Neutrophil (primary cell): ENCODE measurements around the gene ARFRP1.

Source experiments
- H3K27ac ChIP-seq: fragments of 200-600 bp; sonication (generic); 2 replicates; pipeline ENCODE4 v1.5.1; 2016; ENCODE audit warnings: mild to moderate bottlenecking, moderate library complexity
- H3K27me3 ChIP-seq: fragments of 200-600 bp; sonication (generic); 2 replicates; pipeline ENCODE4 v1.6.0; 2016; ENCODE audit warnings: mild to moderate bottlenecking
- H3K36me3 ChIP-seq: fragments of 200-600 bp; sonication (generic); 2 replicates; pipeline ENCODE4 v1.5.1; 2017
- H3K4me1 ChIP-seq, 2 experiments: fragments of 200-600 bp in 1 of 2; sonication (generic) in 1 of 2; 1 replicate in 1 of 2; 2 replicates in 1 of 2; pipeline versions ENCODE4 v1.5.1 to v1.6.1; 2013 to 2016; ENCODE audit warnings: low read depth in 1 of 2, low read length in 1 of 2, mild to moderate bottlenecking in 1 of 2, moderate library complexity in 1 of 2; ENCODE audit not compliant: control insufficient read depth in 1 of 2, insufficient read depth in 1 of 2
- H3K4me3 ChIP-seq, 2 experiments: fragments of 200-600 bp in 1 of 2; sonication (generic) in 1 of 2; 1 replicate in 1 of 2; 2 replicates in 1 of 2; pipeline ENCODE4 v1.5.1; 2013 to 2016; ENCODE audit warnings: low read depth in 1 of 2, low read length in 1 of 2, mild to moderate bottlenecking in 1 of 2, moderate library complexity in 1 of 2
- H3K9me3 ChIP-seq: fragments of 200-600 bp; sonication (generic); 2 replicates; pipeline ENCODE4 v1.5.1; 2016
- TF ChIP-seq, protein P1 (sequence below): fragments of 200-600 bp; sonication (generic); IDR thresholded peaks from 2 replicates; pipeline ENCODE4 v1.5.1; 2016; ENCODE audit warnings: antibody characterized with exemption

ARFRP1 gene

DNA sequence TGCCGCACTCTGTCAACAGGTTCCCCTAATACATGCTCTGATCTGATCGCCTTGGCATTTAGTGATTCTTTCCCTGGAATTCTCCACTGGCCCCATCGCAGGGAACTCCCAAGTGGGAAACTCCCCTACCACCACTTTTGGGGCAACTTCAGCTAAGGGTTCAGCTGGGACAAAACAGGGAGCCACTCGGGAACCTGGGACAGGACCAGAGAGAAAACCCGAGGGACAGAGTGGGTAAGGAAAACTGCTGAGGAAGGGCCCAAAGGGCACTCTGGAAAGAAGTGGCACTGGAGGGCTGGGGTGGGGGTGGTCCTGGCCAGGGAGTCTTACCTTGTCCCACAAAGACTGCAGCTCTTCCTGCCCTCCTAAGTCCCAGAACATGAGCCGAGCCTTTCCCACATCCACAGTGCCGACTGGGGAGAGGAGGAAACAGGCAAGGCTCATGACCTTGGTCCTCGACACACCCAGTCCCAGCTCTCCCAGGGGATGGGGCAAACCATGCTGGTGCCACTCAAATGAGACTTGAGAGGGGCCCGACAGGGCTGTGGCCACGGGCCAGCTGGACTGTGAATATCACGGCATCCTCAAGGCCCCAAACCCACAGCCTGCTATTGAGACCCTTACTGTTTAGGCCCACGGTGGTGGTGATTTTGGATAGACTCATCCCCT lies 1.6 kb downstream of the ARFRP1 start:
- no peaks in the 10 kb centered on the region for H3K9me3 ChIP-seq
- H3K27me3 ChIP-seq: no peaks in the 10 kb centered on the region
- no peak overlapping the region for H3K27ac ChIP-seq
- peaks cover 27 to 31% of the 10 kb centered on the region in 2 experiments for H3K4me1 ChIP-seq
- TF ChIP-seq, protein P1, sequence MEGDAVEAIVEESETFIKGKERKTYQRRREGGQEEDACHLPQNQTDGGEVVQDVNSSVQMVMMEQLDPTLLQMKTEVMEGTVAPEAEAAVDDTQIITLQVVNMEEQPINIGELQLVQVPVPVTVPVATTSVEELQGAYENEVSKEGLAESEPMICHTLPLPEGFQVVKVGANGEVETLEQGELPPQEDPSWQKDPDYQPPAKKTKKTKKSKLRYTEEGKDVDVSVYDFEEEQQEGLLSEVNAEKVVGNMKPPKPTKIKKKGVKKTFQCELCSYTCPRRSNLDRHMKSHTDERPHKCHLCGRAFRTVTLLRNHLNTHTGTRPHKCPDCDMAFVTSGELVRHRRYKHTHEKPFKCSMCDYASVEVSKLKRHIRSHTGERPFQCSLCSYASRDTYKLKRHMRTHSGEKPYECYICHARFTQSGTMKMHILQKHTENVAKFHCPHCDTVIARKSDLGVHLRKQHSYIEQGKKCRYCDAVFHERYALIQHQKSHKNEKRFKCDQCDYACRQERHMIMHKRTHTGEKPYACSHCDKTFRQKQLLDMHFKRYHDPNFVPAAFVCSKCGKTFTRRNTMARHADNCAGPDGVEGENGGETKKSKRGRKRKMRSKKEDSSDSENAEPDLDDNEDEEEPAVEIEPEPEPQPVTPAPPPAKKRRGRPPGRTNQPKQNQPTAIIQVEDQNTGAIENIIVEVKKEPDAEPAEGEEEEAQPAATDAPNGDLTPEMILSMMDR: no peak
- no peak overlapping the region for H3K4me3 ChIP-seq
- peaks cover 54% of the 10 kb centered on the region for H3K36me3 ChIP-seq

DNA sequence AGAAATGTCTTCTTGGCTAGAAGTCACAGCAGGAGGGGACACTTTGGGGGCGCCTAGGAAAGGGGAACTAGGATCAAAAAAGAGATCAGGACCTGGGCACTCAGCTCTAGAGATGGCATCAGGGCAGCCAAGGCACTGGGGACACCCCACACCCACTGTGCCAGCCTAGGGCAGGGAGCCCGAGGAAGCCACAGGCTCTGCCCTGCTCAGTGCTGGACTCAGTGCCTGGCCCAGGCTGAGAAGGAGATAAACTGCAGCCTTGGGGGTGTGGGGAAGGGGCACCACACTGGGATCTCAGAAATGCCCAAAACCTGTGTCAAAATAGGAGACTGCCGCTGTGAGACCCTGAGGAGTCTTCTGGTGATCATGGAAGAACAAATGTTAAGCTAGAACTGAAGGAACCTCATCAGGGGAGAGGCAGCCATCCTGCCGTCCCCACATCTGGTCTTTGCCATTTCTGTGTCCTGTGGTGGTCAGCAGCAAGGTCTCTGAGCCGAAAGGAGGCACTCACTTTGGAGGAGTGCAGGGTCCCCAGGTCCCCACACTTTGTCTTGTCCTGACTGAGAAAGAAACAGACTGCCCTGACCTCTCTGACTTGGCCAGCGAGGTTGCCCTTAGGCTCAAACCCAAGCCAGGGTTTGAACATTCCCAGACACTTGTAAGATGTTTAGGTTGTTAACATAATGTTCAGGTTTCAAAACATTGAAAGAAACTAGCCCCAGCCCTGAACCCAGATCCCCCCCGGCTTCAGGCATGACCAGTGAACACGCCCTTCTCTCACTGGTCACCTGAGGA lies 2.3 kb downstream of the ARFRP1 start:
- Histone ChIP-seq H3K9me3 (no peaks in the 10 kb centered on the region), H3K4me1 (peaks cover 27 to 31% of the 10 kb centered on the region in 2 experiments), H3K4me3 (no peak overlapping the region), H3K36me3 (peaks cover 58% of the 10 kb centered on the region), H3K27ac (no peak overlapping the region), H3K27me3 (no peaks in the 10 kb centered on the region)
- TF ChIP-seq, protein P1: no peak

DNA sequence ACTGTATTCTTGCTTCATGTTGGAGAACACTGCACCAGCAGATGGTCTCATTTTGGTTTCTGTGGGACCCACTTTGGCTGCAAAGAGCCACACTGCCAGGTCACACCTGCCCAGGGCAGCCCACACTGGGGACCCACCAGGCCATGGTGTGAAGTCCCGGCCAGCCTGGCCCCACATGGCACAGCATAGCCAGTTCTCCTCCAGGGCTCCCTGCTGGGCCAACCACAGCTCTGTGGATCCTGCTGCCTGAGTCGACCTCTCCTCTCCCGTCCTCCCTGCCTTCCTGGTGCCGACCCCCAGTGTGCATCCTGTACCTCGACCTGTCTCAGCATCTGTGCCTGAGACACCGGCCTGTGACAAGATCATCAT lies 3.0 kb downstream of the ARFRP1 start:
- Histone ChIP-seq H3K36me3 (peaks cover 60% of the 10 kb centered on the region), H3K27me3 (no peaks in the 10 kb centered on the region), H3K4me3 (no peak overlapping the region), H3K9me3 (no peaks in the 10 kb centered on the region), H3K4me1 (peaks cover 27 to 31% of the 10 kb centered on the region in 2 experiments), H3K27ac (no peak overlapping the region)
- TF ChIP-seq, protein P1: no peak

DNA sequence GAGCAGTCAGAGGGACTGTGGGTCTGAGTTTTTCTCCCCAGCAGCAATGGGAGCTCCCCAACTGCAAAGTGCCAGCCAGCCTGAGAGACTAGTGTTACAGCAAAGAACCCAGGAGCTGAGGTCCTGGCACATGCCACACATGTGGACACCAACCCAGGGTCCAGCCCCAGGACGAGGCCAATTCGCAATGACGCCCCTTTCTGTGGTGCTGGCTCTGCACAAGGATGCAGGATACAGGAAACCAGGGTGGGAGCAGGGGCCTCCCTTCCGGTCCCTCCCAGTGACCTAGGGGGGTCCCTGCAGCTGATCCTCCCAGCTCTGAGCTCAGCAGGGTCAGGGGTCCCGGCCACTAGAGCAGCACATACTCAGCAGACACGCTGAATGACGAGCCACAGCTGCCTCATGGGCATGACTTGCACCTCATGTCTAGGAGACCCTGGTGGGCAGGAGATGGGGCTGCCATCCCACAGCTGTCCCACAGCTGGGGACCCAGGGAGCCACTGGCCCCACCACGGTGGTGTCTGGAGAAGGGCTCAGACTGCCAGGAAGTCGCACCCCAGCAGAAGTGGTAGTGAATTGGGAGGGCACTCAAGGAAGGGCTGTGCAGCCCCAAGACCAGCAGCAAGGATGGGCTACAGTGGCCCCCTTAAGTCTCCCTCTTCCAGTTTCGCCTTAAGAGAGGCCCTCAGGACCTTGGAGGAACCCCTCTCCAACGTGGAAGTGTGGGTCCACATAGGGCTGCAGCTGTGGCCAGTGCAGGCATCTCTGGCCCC lies 3.6 kb downstream of the ARFRP1 start:
- TF ChIP-seq, protein P1: no peak
- peaks cover 62% of the 10 kb centered on the region for H3K36me3 ChIP-seq
- no peaks in the 10 kb centered on the region for H3K27me3 ChIP-seq
- H3K9me3 ChIP-seq: no peaks in the 10 kb centered on the region
- H3K4me1 ChIP-seq: peaks cover 23 to 25% of the 10 kb centered on the region in 2 experiments
- no peak overlapping the region for H3K27ac ChIP-seq
- no peak overlapping the region for H3K4me3 ChIP-seq

DNA sequence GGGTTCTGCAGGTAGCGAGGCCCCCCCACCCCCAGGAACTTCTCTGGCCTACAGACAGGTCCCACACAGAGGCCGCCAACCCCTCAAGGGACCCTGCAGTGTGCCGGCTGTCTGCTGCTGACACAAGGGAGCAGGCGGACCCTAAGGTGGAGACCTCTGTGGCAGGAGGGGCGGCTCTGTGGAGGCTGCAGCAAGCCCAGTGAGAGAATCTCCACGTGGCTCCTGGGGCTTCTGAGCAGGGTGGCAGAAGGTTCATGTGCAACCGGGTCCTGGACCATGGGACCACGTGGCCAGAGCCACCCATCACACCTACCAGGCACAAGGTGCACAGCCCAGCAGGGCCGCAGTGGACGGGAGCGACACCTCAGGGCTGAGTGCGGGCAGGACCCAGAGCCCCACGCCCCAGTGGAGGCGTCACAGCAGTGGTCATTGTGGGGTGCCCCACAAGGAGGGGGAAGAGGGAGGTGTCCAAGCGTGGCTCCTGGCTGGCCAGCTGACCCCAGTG lies 4.3 kb downstream of the ARFRP1 start:
- no peaks in the 10 kb centered on the region for H3K27me3 ChIP-seq
- H3K27ac ChIP-seq: no peak overlapping the region
- H3K4me3 ChIP-seq: no peak overlapping the region
- TF ChIP-seq, protein P1: no peak
- peaks cover 17 to 19% of the 10 kb centered on the region in 2 experiments for H3K4me1 ChIP-seq
- no peaks in the 10 kb centered on the region for H3K9me3 ChIP-seq
- H3K36me3 ChIP-seq: peaks cover 62% of the 10 kb centered on the region
